WTC11 (cell line): ENCODE measurements around the gene ADGRV1. TPM values are rescaled to one million over a fixed set of nuclear protein-coding genes. Genes with fewer than 3 reads are reported as not detected.

ENCODE experiments used
- ATAC-seq: fragments of 200-7000 bp; cut with Tn5 transposase; 2 replicates; pipeline ENCODE4 v1.10.0; 2021; ENCODE audit warnings: mild to moderate bottlenecking, moderate library complexity
- CTCF ChIA-PET: fragments of 300-600 bp; sonication (Branson Sonifier 250); formaldehyde crosslinking; loops from one replicate; lab custom pipeline; 2021; ENCODE audit warnings: antibody characterized with exemption; lab: Charles Lee
- POLR2A ChIA-PET: fragments of 350-600 bp; sonication (Branson Sonifier 250); formaldehyde crosslinking; loops from one replicate; lab custom pipeline; 2021; ENCODE audit warnings: antibody characterized with exemption; lab: Charles Lee
- DNase-seq: peaks from one replicate; pipeline ENCODE4 v3.0.0; 2021; ENCODE audit warnings: low spot score
- H3K27ac Mint-ChIP-seq: 2 replicates; pipeline ENCODE4 v1.8.0; 2021; ENCODE audit warnings: mixed read lengths
- H3K27me3 Mint-ChIP-seq: 2 replicates; pipeline ENCODE4 v1.8.0; 2021; ENCODE audit warnings: low read depth, mild to moderate bottlenecking, moderate library complexity, mixed read lengths
- H3K36me3 Mint-ChIP-seq: 2 replicates; pipeline ENCODE4 v1.8.0; 2021; ENCODE audit warnings: mixed read lengths
- H3K4me1 Mint-ChIP-seq: 2 replicates; pipeline ENCODE4 v1.8.0; 2022; ENCODE audit warnings: mixed read lengths
- H3K4me3 Mint-ChIP-seq: 2 replicates; pipeline ENCODE4 v1.8.0; 2021; ENCODE audit warnings: mild to moderate bottlenecking, moderate library complexity, mixed read lengths
- H3K9me3 Mint-ChIP-seq: 2 replicates; pipeline ENCODE4 v1.8.0; 2021; ENCODE audit warnings: mixed read lengths
- GRHL2 ChIP-seq: fragments of 250-450 bp; sonication (Bioruptor Pico); IDR thresholded peaks from 2 replicates; pipeline ENCODE4 v1.8.0; 2022; ENCODE audit warnings: mild to moderate bottlenecking, moderate library complexity; ENCODE audit not compliant: insufficient replicate concordance, severe bottlenecking
- IRF2 ChIP-seq: sonication (generic); formaldehyde crosslinking; IDR thresholded peaks from 2 replicates; pipeline ENCODE4 v1.8.0; 2022; ENCODE audit warnings: low read depth, missing genetic modification reagents, borderline replicate concordance
- JUN ChIP-seq: sonication (generic); formaldehyde crosslinking; IDR thresholded peaks from 2 replicates; pipeline ENCODE4 v1.8.0; 2023; ENCODE audit warnings: mild to moderate bottlenecking, missing genetic modification reagents
- MXD4 ChIP-seq: fragments of 250-450 bp; sonication (Bioruptor Pico); IDR thresholded peaks from 2 replicates; pipeline ENCODE4 v1.8.0; 2021; ENCODE audit warnings: mild to moderate bottlenecking, moderate library complexity, borderline replicate concordance
- NFYB ChIP-seq: sonication (generic); formaldehyde crosslinking; conservative IDR thresholded peaks from 2 replicates; pipeline ENCODE4 v1.8.0; 2022; ENCODE audit warnings: low read depth, missing genetic modification reagents
- NR1H2 ChIP-seq: sonication (generic); formaldehyde crosslinking; IDR thresholded peaks from 2 replicates; pipeline ENCODE4 v1.9.0; 2021; ENCODE audit warnings: mild to moderate bottlenecking, moderate library complexity, missing genetic modification reagents
- SMAD3 ChIP-seq: sonication (generic); formaldehyde crosslinking; IDR thresholded peaks from 2 replicates; pipeline ENCODE4 v1.8.0; 2022; ENCODE audit warnings: missing genetic modification reagents, mild to moderate bottlenecking, borderline replicate concordance
- SP1 ChIP-seq: sonication (generic); formaldehyde crosslinking; conservative IDR thresholded peaks from 2 replicates; pipeline ENCODE4 v1.8.1; 2022; ENCODE audit warnings: missing genetic modification reagents
- TCF7 ChIP-seq: sonication (generic); formaldehyde crosslinking; IDR thresholded peaks from 2 replicates; pipeline ENCODE4 v1.8.0; 2022; ENCODE audit warnings: mild to moderate bottlenecking, low read depth, missing genetic modification reagents, moderate library complexity
- ZNF317 ChIP-seq: sonication (generic); formaldehyde crosslinking; IDR thresholded peaks from 2 replicates; pipeline ENCODE4 v1.8.1; 2023; ENCODE audit warnings: low read depth, mild to moderate bottlenecking, moderate library complexity, missing genetic modification reagents, borderline replicate concordance
- ZNF396 ChIP-seq: fragments of 250-450 bp; sonication (Bioruptor Pico); IDR thresholded peaks from 2 replicates; pipeline ENCODE4 v1.8.0; 2021; ENCODE audit warnings: mild to moderate bottlenecking, moderate library complexity, borderline replicate concordance
- total RNA-seq: library from RNA; stranded (reverse); gene quantifications from 3 replicates; pipeline ENCODE4 v1.2.3, GENCODE V29; 2021
- TF ChIP-seq, protein P1 (sequence below): fragments of 200-600 bp; IDR thresholded peaks from 2 replicates; pipeline ENCODE4 v1.8.0; 2022; ENCODE audit warnings: antibody characterized with exemption
- TF ChIP-seq, protein P2 (sequence below): sonication (generic); formaldehyde crosslinking; IDR thresholded peaks from 2 replicates; pipeline ENCODE4 v1.8.0; 2022; ENCODE audit warnings: mild to moderate bottlenecking, missing genetic modification reagents
- TF ChIP-seq, protein P3 (sequence below): sonication (generic); formaldehyde crosslinking; IDR thresholded peaks from 2 replicates; pipeline ENCODE4 v1.8.1; 2022; ENCODE audit warnings: missing genetic modification reagents, borderline replicate concordance
- TF ChIP-seq, protein P4 (sequence below): fragments of 250-450 bp; sonication (Bioruptor Pico); IDR thresholded peaks from 2 replicates; pipeline ENCODE4 v1.9.0; 2021; ENCODE audit warnings: mild to moderate bottlenecking
- TF ChIP-seq, protein P5 (sequence below): sonication (generic); formaldehyde crosslinking; IDR thresholded peaks from 2 replicates; pipeline ENCODE4 v1.8.1; 2022; ENCODE audit warnings: low read depth, mild to moderate bottlenecking, moderate library complexity, missing genetic modification reagents, borderline replicate concordance
- TF ChIP-seq, protein P6 (sequence below): sonication (generic); formaldehyde crosslinking; IDR thresholded peaks from 2 replicates; pipeline ENCODE4 v1.8.1; 2022; ENCODE audit warnings: low read depth, missing genetic modification reagents, borderline replicate concordance
- TF ChIP-seq, protein P7 (sequence below): sonication (generic); formaldehyde crosslinking; IDR thresholded peaks from 2 replicates; pipeline ENCODE4 v1.8.1; 2022; ENCODE audit warnings: mild to moderate bottlenecking, moderate library complexity, missing genetic modification reagents
- TF ChIP-seq, protein P8 (sequence below): fragments of 250-450 bp; sonication (Bioruptor Pico); IDR thresholded peaks from 2 replicates; pipeline ENCODE4 v1.9.0; 2021; ENCODE audit warnings: mild to moderate bottlenecking
- TF ChIP-seq, protein P9 (sequence below): sonication (generic); formaldehyde crosslinking; IDR thresholded peaks from 2 replicates; pipeline ENCODE4 v1.8.1; 2023; ENCODE audit warnings: mild to moderate bottlenecking, missing genetic modification reagents

Gene ADGRV1
- total RNA-seq, 1 experiment from 2014 or later: 74.5 TPM

DNA sequence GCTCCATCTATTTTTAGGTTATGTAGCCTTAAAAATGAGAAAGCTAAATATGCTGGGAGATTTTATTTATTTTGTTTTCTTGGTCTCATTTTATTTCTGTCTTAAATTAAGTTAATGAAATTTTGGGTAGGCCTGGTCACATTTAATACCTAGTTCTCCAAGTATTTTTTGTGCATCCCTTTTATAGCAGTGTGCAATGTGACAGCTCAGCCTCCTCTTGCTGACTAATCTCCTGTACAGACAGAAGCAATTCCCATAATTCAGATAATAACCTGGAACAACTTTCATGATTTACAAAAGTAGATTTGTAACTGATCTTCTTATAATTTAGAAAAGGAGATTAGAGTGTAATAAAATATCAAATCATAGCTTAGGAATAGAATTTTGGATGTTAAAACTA, 403.9 kb downstream of the ADGRV1 start:
- POLR2A ChIA-PET: no interaction called here
- ATAC-seq: no peak

DNA sequence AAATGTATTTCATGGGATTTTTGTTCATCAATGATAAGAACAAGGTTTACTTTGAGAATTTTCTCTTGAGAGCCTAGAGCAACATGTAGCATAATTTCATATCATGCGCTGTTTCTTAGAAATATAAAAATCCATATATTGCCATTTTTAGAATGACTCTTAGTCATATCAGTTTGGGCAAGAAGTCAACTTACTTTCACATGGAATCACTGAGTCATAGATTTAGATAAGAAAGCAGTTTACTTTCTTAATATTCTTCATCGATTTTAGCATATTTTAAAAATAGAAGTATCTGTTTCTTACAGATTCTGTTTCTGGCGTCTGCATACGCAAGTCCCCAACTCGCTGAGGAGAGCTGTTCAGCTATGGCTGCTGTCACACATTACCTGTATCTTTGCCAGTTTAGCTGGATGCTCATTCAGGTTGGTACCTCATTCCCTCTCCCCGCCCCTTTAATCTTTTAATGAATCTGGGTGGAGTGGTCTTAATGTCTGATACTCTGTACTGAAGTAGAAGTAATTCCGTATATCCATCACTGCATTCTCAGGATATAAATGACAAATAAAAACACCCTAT, 406.6 kb downstream of the ADGRV1 start:
- DNase-seq: no peak
- ChIA-PET CTCF (no interaction called here), POLR2A (no interaction called here)
- no peaks in the 10 kb centered on the region; the same call in 1 of the 2 replicates for H3K4me1 Mint-ChIP-seq
- H3K4me3 Mint-ChIP-seq: no peak overlapping the region
- H3K27ac Mint-ChIP-seq: no peak overlapping the region
- peaks cover 42% of the 10 kb centered on the region for H3K36me3 Mint-ChIP-seq
- peaks cover 30% of the 10 kb centered on the region for H3K9me3 Mint-ChIP-seq
- ATAC-seq: no peak
- no peaks in the 10 kb centered on the region for H3K27me3 Mint-ChIP-seq
- TF ChIP-seq ZNF396 (no peak), SP1 (CRISPR knock-in tag) (no peak), NFYB (CRISPR knock-in tag) (no peak), NR1H2 (CRISPR knock-in tag) (no peak), ZNF317 (CRISPR knock-in tag) (no peak), SMAD3 (no peak), TCF7 (CRISPR knock-in tag) (no peak), JUN (CRISPR knock-in tag) (no peak), GRHL2 (CRISPR knock-in tag) (no peak), MXD4 (CRISPR knock-in tag) (no peak)
- TF ChIP-seq, protein P1, sequence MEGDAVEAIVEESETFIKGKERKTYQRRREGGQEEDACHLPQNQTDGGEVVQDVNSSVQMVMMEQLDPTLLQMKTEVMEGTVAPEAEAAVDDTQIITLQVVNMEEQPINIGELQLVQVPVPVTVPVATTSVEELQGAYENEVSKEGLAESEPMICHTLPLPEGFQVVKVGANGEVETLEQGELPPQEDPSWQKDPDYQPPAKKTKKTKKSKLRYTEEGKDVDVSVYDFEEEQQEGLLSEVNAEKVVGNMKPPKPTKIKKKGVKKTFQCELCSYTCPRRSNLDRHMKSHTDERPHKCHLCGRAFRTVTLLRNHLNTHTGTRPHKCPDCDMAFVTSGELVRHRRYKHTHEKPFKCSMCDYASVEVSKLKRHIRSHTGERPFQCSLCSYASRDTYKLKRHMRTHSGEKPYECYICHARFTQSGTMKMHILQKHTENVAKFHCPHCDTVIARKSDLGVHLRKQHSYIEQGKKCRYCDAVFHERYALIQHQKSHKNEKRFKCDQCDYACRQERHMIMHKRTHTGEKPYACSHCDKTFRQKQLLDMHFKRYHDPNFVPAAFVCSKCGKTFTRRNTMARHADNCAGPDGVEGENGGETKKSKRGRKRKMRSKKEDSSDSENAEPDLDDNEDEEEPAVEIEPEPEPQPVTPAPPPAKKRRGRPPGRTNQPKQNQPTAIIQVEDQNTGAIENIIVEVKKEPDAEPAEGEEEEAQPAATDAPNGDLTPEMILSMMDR: no peak
- TF ChIP-seq, protein P2, sequence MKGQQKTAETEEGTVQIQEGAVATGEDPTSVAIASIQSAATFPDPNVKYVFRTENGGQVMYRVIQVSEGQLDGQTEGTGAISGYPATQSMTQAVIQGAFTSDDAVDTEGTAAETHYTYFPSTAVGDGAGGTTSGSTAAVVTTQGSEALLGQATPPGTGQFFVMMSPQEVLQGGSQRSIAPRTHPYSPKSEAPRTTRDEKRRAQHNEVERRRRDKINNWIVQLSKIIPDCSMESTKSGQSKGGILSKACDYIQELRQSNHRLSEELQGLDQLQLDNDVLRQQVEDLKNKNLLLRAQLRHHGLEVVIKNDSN (CRISPR knock-in tag): no peak
- TF ChIP-seq, protein P3, sequence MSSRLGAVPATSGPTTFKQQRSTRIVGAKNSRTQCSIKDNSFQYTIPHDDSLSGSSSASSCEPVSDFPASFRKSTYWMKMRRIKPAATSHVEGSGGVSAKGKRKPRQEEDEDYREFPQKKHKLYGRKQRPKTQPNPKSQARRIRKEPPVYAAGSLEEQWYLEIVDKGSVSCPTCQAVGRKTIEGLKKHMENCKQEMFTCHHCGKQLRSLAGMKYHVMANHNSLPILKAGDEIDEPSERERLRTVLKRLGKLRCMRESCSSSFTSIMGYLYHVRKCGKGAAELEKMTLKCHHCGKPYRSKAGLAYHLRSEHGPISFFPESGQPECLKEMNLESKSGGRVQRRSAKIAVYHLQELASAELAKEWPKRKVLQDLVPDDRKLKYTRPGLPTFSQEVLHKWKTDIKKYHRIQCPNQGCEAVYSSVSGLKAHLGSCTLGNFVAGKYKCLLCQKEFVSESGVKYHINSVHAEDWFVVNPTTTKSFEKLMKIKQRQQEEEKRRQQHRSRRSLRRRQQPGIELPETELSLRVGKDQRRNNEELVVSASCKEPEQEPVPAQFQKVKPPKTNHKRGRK (CRISPR knock-in tag): no peak
- TF ChIP-seq, protein P4, sequence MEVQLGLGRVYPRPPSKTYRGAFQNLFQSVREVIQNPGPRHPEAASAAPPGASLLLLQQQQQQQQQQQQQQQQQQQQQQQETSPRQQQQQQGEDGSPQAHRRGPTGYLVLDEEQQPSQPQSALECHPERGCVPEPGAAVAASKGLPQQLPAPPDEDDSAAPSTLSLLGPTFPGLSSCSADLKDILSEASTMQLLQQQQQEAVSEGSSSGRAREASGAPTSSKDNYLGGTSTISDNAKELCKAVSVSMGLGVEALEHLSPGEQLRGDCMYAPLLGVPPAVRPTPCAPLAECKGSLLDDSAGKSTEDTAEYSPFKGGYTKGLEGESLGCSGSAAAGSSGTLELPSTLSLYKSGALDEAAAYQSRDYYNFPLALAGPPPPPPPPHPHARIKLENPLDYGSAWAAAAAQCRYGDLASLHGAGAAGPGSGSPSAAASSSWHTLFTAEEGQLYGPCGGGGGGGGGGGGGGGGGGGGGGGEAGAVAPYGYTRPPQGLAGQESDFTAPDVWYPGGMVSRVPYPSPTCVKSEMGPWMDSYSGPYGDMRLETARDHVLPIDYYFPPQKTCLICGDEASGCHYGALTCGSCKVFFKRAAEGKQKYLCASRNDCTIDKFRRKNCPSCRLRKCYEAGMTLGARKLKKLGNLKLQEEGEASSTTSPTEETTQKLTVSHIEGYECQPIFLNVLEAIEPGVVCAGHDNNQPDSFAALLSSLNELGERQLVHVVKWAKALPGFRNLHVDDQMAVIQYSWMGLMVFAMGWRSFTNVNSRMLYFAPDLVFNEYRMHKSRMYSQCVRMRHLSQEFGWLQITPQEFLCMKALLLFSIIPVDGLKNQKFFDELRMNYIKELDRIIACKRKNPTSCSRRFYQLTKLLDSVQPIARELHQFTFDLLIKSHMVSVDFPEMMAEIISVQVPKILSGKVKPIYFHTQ (CRISPR knock-in tag): no peak
- TF ChIP-seq, protein P5, sequence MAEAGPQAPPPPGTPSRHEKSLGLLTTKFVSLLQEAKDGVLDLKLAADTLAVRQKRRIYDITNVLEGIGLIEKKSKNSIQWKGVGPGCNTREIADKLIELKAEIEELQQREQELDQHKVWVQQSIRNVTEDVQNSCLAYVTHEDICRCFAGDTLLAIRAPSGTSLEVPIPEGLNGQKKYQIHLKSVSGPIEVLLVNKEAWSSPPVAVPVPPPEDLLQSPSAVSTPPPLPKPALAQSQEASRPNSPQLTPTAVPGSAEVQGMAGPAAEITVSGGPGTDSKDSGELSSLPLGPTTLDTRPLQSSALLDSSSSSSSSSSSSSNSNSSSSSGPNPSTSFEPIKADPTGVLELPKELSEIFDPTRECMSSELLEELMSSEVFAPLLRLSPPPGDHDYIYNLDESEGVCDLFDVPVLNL: no peak

More for the DNA sequence above, 403.9 kb downstream of the ADGRV1 start:
- DNase-seq: no peak
- TF ChIP-seq, protein P6, sequence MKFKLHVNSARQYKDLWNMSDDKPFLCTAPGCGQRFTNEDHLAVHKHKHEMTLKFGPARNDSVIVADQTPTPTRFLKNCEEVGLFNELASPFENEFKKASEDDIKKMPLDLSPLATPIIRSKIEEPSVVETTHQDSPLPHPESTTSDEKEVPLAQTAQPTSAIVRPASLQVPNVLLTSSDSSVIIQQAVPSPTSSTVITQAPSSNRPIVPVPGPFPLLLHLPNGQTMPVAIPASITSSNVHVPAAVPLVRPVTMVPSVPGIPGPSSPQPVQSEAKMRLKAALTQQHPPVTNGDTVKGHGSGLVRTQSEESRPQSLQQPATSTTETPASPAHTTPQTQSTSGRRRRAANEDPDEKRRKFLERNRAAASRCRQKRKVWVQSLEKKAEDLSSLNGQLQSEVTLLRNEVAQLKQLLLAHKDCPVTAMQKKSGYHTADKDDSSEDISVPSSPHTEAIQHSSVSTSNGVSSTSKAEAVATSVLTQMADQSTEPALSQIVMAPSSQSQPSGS (CRISPR knock-in tag): no peak
- no peak for TF ChIP-seq IRF2
- TF ChIP-seq, protein P7, sequence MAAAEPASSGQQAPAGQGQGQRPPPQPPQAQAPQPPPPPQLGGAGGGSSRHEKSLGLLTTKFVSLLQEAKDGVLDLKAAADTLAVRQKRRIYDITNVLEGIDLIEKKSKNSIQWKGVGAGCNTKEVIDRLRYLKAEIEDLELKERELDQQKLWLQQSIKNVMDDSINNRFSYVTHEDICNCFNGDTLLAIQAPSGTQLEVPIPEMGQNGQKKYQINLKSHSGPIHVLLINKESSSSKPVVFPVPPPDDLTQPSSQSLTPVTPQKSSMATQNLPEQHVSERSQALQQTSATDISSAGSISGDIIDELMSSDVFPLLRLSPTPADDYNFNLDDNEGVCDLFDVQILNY (CRISPR knock-in tag): no peak
- TF ChIP-seq, protein P8, sequence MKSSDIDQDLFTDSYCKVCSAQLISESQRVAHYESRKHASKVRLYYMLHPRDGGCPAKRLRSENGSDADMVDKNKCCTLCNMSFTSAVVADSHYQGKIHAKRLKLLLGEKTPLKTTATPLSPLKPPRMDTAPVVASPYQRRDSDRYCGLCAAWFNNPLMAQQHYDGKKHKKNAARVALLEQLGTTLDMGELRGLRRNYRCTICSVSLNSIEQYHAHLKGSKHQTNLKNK (CRISPR knock-in tag): no peak
- TF ChIP-seq, protein P9, sequence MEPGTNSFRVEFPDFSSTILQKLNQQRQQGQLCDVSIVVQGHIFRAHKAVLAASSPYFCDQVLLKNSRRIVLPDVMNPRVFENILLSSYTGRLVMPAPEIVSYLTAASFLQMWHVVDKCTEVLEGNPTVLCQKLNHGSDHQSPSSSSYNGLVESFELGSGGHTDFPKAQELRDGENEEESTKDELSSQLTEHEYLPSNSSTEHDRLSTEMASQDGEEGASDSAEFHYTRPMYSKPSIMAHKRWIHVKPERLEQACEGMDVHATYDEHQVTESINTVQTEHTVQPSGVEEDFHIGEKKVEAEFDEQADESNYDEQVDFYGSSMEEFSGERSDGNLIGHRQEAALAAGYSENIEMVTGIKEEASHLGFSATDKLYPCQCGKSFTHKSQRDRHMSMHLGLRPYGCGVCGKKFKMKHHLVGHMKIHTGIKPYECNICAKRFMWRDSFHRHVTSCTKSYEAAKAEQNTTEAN: no peak
- no peaks in the 10 kb centered on the region for H3K27me3 Mint-ChIP-seq
- H3K9me3 Mint-ChIP-seq: peaks cover 9% of the 10 kb centered on the region
- H3K27ac Mint-ChIP-seq: no peak overlapping the region
- H3K4me3 Mint-ChIP-seq: no peak overlapping the region
- peaks cover 16% of the 10 kb centered on the region for H3K36me3 Mint-ChIP-seq
- no peaks in the 10 kb centered on the region; the same call in 1 of the 2 replicates for H3K4me1 Mint-ChIP-seq
- CTCF ChIA-PET: no interaction called here
